Endothelial cell (in vitro differentiated cells): Measurements from ENCODE around the gene RWDD3. TPM values are rescaled to one million over a fixed set of nuclear protein-coding genes. Genes with fewer than 3 reads are reported as not detected.

Experiments used
- DNase-seq: peaks from one replicate; pipeline ENCODE4 v3.0.0; 2021; ENCODE audit warnings: low spot score
- H3K27ac Mint-ChIP-seq: one replicate; pipeline ENCODE4 v1.8.0; 2021; ENCODE audit warnings: mixed read lengths, inconsistent platforms; ENCODE audit not compliant: unreplicated experiment
- H3K27me3 Mint-ChIP-seq: one replicate; pipeline ENCODE4 v1.8.0; 2021; ENCODE audit warnings: mild to moderate bottlenecking, moderate library complexity, mixed read lengths, inconsistent platforms; ENCODE audit not compliant: unreplicated experiment
- H3K36me3 Mint-ChIP-seq: one replicate; pipeline ENCODE4 v1.8.0; 2021; ENCODE audit warnings: mild to moderate bottlenecking, low read depth, mixed read lengths, inconsistent platforms; ENCODE audit not compliant: unreplicated experiment
- H3K4me1 Mint-ChIP-seq: one replicate; pipeline ENCODE4 v1.8.0; 2021; ENCODE audit warnings: mild to moderate bottlenecking, mixed read lengths, inconsistent platforms; ENCODE audit not compliant: unreplicated experiment
- H3K4me3 Mint-ChIP-seq: one replicate; pipeline ENCODE4 v1.8.0; 2021; ENCODE audit warnings: mild to moderate bottlenecking, mixed read lengths, inconsistent platforms; ENCODE audit not compliant: unreplicated experiment
- H3K9me3 Mint-ChIP-seq: one replicate; pipeline ENCODE4 v1.8.0; 2021; ENCODE audit warnings: mixed read lengths, inconsistent platforms; ENCODE audit not compliant: unreplicated experiment
- total RNA-seq: library from RNA; stranded (reverse); fragmentation: NEBNext Ultra II Directional; extraction: Animal tissue kit (Norgen Biotek cat#: 25700); gene quantifications from one replicate; pipeline ENCODE4 v1.2.1, GENCODE V29; 2021; ENCODE audit not compliant: unreplicated experiment
- TF ChIP-seq, protein P1 (sequence below): fragments of 200-600 bp; sonication (generic); IDR thresholded peaks from one replicate; pipeline ENCODE4 v1.5.0; 2021; ENCODE audit warnings: antibody characterized with exemption; ENCODE audit not compliant: unreplicated experiment

The RWDD3 gene
- total RNA-seq, 1 donor from 2014 or later, result 31.4 TPM

DNA sequence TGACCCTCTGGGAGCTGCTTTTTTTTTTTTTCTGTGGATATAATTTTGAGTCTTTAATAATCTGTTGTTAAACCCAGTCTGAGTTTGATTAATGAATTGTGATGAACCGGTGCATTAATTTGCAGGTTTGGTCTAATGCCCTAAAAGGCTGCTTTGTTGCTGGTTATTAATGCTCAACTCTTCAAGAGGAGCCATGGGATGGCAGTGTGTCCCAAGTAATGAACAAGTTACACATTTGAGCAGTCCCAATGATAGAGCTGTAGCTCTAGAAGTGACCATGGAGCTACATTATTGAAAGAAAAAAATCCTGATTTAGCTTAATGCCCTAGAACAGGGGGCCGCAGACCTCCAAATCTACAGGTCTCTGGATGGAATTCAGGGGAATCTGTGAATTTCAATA is 53.1 kb downstream of the RWDD3 start:
- TF ChIP-seq, protein P1, sequence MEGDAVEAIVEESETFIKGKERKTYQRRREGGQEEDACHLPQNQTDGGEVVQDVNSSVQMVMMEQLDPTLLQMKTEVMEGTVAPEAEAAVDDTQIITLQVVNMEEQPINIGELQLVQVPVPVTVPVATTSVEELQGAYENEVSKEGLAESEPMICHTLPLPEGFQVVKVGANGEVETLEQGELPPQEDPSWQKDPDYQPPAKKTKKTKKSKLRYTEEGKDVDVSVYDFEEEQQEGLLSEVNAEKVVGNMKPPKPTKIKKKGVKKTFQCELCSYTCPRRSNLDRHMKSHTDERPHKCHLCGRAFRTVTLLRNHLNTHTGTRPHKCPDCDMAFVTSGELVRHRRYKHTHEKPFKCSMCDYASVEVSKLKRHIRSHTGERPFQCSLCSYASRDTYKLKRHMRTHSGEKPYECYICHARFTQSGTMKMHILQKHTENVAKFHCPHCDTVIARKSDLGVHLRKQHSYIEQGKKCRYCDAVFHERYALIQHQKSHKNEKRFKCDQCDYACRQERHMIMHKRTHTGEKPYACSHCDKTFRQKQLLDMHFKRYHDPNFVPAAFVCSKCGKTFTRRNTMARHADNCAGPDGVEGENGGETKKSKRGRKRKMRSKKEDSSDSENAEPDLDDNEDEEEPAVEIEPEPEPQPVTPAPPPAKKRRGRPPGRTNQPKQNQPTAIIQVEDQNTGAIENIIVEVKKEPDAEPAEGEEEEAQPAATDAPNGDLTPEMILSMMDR, result no peak
- Mint-ChIP-seq H3K36me3 (no peaks in the 10 kb centered on the region), H3K27me3 (peaks cover 1% of the 10 kb centered on the region), H3K4me3 (no peak overlapping the region), H3K9me3 (no peaks in the 10 kb centered on the region), H3K4me1 (peaks cover 2% of the 10 kb centered on the region), H3K27ac (no peak overlapping the region)
- no peak for DNase-seq

DNA sequence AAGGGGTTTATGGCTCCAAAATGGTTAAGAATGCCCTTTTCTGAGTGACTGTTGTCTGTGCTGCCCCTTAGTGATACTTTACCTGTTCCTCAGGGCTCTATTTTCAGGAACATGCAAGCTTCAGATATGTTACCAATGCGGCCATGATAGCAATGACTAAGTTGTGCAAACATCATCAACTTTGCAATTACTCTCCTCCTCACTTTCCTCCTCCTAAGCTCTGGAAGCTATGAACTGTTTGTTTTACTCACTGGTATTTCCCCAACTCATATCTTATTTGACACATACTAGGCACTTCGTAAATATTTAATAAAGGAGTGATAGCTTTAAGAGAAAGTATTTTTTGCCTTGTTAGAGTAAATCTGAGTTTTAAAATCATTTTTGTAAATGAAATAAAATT is 53.8 kb downstream of the RWDD3 start:
- H3K9me3 Mint-ChIP-seq, result no peaks in the 10 kb centered on the region
- no peak overlapping the region for H3K4me3 Mint-ChIP-seq
- H3K4me1 Mint-ChIP-seq, result peaks cover 2% of the 10 kb centered on the region
- H3K36me3 Mint-ChIP-seq, result no peaks in the 10 kb centered on the region
- DNase-seq, result no peak
- peaks cover 1% of the 10 kb centered on the region for H3K27me3 Mint-ChIP-seq
- H3K27ac Mint-ChIP-seq, result no peak overlapping the region
- TF ChIP-seq, protein P1, result no peak

Other genes with a start within 250 kb of the RWDD3 start
- 2.2 TPM for gene ALG14, start 161.3 kb upstream of the RWDD3 start, total RNA-seq
- gene TLCD4, start 116.9 kb upstream of the RWDD3 start, total RNA-seq, result 0.41 TPM